Epithelial cell of proximal tubule (primary cell): ENCODE measurements around the gene ADD1. TPM values are rescaled to one million over a fixed set of nuclear protein-coding genes. Genes with fewer than 3 reads are reported as not detected.

Experiments used
- DNase-seq: peaks from one replicate; pipeline ENCODE4 v3.0.0-alpha.2; 2011; ENCODE audit warnings: low read depth
- H3K4me3 ChIP-seq: 2 replicates; pipeline ENCODE4 v1.5.1; 2011; ENCODE audit warnings: low read depth, mild to moderate bottlenecking, low read length
- CTCF ChIP-seq: conservative IDR thresholded peaks from 2 replicates; pipeline ENCODE4 v1.5.1; 2012; ENCODE audit warnings: low read depth, mild to moderate bottlenecking, low read length
- total RNA-seq: library from RNA; depleted of rRNA; stranded (reverse); fragments of >200 nt; gene quantifications from 2 replicates; pipeline ENCODE4 v1.2.3, GENCODE V29; 2015

ADD1 gene
- total RNA-seq, 1 donor from 2014 or later: 222 TPM

- H3K4me3 ChIP-seq: no peak overlapping the region
- TF ChIP-seq CTCF: no peak
- no peak for DNase-seq
Observed at GRCh38 chr4:2879026-2879425, 35.4 kb downstream of the ADD1 start.

- H3K4me3 ChIP-seq: no peak overlapping the region
- TF ChIP-seq CTCF: no peak
- DNase-seq: no peak
Observed at GRCh38 chr4:2881431-2881830, 37.8 kb downstream of the ADD1 start.

GRCh38 chr4:2882341-2882740 is 38.7 kb downstream of the ADD1 start:
- TF ChIP-seq CTCF: no peak
- H3K4me3 ChIP-seq: no peak overlapping the region
- DNase-seq: no peak

GRCh38 chr4:2886161-2886560 is 42.5 kb downstream of the ADD1 start:
- DNase-seq: no peak
- TF ChIP-seq CTCF: no peak
- H3K4me3 ChIP-seq: no peak overlapping the region

- TF ChIP-seq CTCF: no peak
- no peak for DNase-seq
- H3K4me3 ChIP-seq: no peak overlapping the region
Observed at GRCh38 chr4:2886622-2887021, 43.0 kb downstream of the ADD1 start.

- TF ChIP-seq CTCF: no peak
- no peak for DNase-seq
- H3K4me3 ChIP-seq: no peak overlapping the region
Observed at GRCh38 chr4:2887343-2887742, 43.7 kb downstream of the ADD1 start.

GRCh38 chr4:2888886-2889285 is 45.2 kb downstream of the ADD1 start:
- TF ChIP-seq CTCF: no peak
- no peak overlapping the region for H3K4me3 ChIP-seq
- DNase-seq: no peak
